GM12875 (cell line): ENCODE results near the gene HEG1.

Source experiments
- H3K4me3 ChIP-seq: one replicate; pipeline ENCODE4 v1.5.1; 2011; ENCODE audit warnings: low read depth, low read length, control low read depth
- CTCF ChIP-seq: IDR thresholded peaks from 2 replicates; pipeline ENCODE4 v1.5.1; 2011; ENCODE audit warnings: low read depth, mild to moderate bottlenecking, control low read depth, inconsistent platforms, low read length, moderate library complexity, borderline replicate concordance; ENCODE audit not compliant: insufficient read depth

Gene HEG1

DNA sequence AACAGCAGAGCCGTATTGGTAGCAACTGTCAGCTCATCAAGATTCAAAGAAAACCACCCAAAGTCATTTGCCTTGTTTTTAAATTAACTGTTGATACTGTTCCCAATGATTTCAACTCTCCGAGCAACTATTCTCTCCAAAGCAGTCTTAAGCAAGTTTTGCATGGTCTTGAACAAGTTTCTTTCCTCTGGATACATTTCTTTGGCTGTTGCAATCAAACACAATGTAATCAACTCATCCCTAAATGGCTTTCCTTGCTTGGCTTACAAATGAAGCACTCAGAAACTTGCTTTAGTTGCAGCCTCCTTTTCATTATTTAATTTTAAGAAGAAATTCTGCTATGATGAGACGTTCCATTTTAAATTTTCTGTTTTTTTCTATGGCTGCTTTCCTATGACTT lies 105.8 kb downstream of the HEG1 start:
- no peak overlapping the region for H3K4me3 ChIP-seq
- TF ChIP-seq CTCF = no peak

- H3K4me3 ChIP-seq = no peak overlapping the region
- no peak for TF ChIP-seq CTCF
Observed at GRCh38 chr3:124942613-124943012, 113.2 kb downstream of the HEG1 start.

DNA sequence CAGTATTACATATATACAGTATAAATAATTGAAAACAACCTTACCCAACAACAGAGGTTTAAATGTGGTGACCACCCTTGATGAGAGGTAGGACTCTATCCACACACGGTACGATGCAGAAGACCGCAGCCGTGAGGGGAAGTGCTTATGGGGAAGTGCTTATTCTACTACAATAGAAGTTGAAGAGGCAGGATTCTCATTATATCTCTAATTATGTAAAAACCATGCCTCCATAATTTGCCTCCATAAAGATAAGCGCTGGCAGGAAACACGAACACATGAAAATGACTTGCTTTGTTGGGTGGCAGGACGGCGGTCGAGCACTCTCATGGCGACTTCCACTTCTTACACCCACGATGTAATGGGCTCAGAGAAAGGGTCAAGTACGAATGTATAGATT lies 114.0 kb downstream of the HEG1 start:
- no peak overlapping the region for H3K4me3 ChIP-seq
- no peak for TF ChIP-seq CTCF

GRCh38 chr3:124939661-124940060 lies 116.1 kb downstream of the HEG1 start:
- H3K4me3 ChIP-seq = no peak overlapping the region
- TF ChIP-seq CTCF = no peak

GRCh38 chr3:124938896-124939295 lies 116.9 kb downstream of the HEG1 start:
- TF ChIP-seq CTCF = no peak
- H3K4me3 ChIP-seq = no peak overlapping the region

- no peak for TF ChIP-seq CTCF
- H3K4me3 ChIP-seq = no peak overlapping the region
Observed at GRCh38 chr3:124937049-124937448, 118.7 kb downstream of the HEG1 start.

GRCh38 chr3:124935794-124936542 lies 119.8 kb downstream of the HEG1 start:
- H3K4me3 ChIP-seq = no peak overlapping the region
- TF ChIP-seq CTCF = no peak
